ENCODE results near the gene RASA4.
"Not testable (repeated sequence)": the region's sequence is repeated elsewhere in the genome, so short reads cannot be mapped to it uniquely, and the experiment has no call there.

Gene RASA4

GRCh38 chr7:102542771-102543170 is 73.8 kb downstream of the RASA4 start:
- not testable (repeated sequence) for FAIRE-seq

GRCh38 chr7:102542083-102542482 is 74.5 kb downstream of the RASA4 start:
- not testable (repeated sequence) for FAIRE-seq

- FAIRE-seq = not testable (repeated sequence)
Observed at GRCh38 chr7:102540604-102541003, 76.0 kb downstream of the RASA4 start.

GRCh38 chr7:102535062-102535615 is 81.4 kb downstream of the RASA4 start:
- not testable (repeated sequence) for FAIRE-seq

GRCh38 chr7:102532127-102532526 is 84.4 kb downstream of the RASA4 start:
- not testable (repeated sequence) for FAIRE-seq

GRCh38 chr7:102531583-102531982 is 85.0 kb downstream of the RASA4 start:
- not testable (repeated sequence) for FAIRE-seq

- FAIRE-seq = not testable (repeated sequence)
Observed at GRCh38 chr7:102527822-102528793, 88.4 kb downstream of the RASA4 start.

- FAIRE-seq = not testable (repeated sequence)
Observed at GRCh38 chr7:102527182-102527581, 89.4 kb downstream of the RASA4 start.

- not testable (repeated sequence) for FAIRE-seq
Observed at GRCh38 chr7:102524803-102525202, 91.8 kb downstream of the RASA4 start.

Data from colon (tissue), 2 donors.